ENCODE data around the gene SLC18A2.

SLC18A2 gene

GRCh38 chr10:117239051-117239450 lies 1.9 kb upstream of the SLC18A2 start:
- no peak for DNase-seq

GRCh38 chr10:117239721-117240620 lies 943 bp upstream of the SLC18A2 start:
- DNase-seq: no peak

GRCh38 chr10:117241541-117242462 lies 888 bp downstream of the SLC18A2 start:
- no peak for DNase-seq

- no peak for DNase-seq
These were observed 1.5 kb downstream of the SLC18A2 start for GRCh38 chr10:117242463-117242832.

GRCh38 chr10:117246997-117247671 lies 6.2 kb downstream of the SLC18A2 start:
- no peak for DNase-seq

GRCh38 chr10:117248750-117249465 lies 8.0 kb downstream of the SLC18A2 start:
- DNase-seq: no peak

GRCh38 chr10:117249493-117250093 lies 8.7 kb downstream of the SLC18A2 start:
- DNase-seq: no peak

GRCh38 chr10:117250411-117250810 lies 9.5 kb downstream of the SLC18A2 start:
- DNase-seq: no peak

- DNase-seq: no peak
These were observed 13.0 kb downstream of the SLC18A2 start for GRCh38 chr10:117253908-117254307.

GRCh38 chr10:117254338-117254737 lies 13.4 kb downstream of the SLC18A2 start:
- DNase-seq: no peak

- DNase-seq: no peak
These were observed 14.1 kb downstream of the SLC18A2 start for GRCh38 chr10:117254774-117255735.

- no peak for DNase-seq
These were observed 15.0 kb downstream of the SLC18A2 start for GRCh38 chr10:117255835-117256460.

- DNase-seq: no peak
These were observed 16.0 kb downstream of the SLC18A2 start for GRCh38 chr10:117256910-117257309.

- no peak for DNase-seq
These were observed 16.8 kb downstream of the SLC18A2 start for GRCh38 chr10:117257721-117258120.

GRCh38 chr10:117259279-117259678 lies 18.4 kb downstream of the SLC18A2 start:
- DNase-seq: no peak

- no peak for DNase-seq
These were observed 19.2 kb downstream of the SLC18A2 start for GRCh38 chr10:117260084-117260483.

- no peak for DNase-seq
These were observed 20.6 kb downstream of the SLC18A2 start for GRCh38 chr10:117261501-117261900.

- DNase-seq: no peak
These were observed 21.5 kb downstream of the SLC18A2 start for GRCh38 chr10:117262291-117262902.

- DNase-seq: no peak
These were observed 22.0 kb downstream of the SLC18A2 start for GRCh38 chr10:117262903-117263293.

GRCh38 chr10:117264782-117265181 lies 23.9 kb downstream of the SLC18A2 start:
- no peak for DNase-seq
